ENCODE data around the gene TM2D1.
"Not testable (repeated sequence)": the region's sequence is repeated elsewhere in the genome, so short reads cannot be mapped to it uniquely, and the experiment has no call there.

The TM2D1 gene

DNA sequence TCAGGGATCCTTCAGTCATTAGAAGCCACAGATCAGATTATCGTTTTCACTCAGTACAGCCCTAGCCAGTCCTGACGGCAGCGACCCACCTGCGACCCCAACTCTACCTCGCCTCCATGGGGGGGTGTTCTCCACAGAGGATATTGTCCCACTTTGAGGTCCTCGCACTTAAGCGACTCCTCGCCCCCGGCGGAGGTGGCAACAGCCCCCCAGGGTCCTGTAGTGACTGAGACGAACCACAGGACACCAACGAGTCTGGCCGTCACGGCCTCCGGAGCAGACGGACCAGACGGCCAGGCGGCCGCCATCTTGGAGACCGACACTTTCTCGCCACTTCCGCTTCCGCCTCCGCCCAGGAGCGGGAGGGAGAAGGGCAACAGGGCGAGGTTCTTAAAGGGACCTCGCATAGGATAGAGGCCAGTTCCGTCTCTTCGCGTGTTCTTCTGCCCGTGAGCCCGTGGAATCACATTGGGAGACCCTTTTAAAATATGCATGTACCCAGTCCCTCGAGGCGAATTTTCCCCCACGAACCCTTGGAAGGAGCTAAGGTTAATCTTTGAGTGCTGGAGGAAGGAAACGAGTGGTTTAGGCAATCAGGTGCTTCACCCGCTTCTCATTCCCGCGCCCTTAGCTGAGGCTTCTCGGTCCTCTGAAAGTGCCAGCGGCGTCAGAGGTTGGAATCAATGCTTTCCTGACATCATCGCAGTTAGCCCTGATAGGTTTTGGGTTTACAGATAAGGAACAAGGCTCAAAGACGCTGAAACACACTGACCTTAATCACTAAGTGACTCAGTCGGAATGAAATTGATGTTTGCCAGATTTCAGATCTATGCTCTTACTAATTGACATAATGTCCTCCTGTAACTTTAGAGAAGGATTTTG lies at the start of gene TM2D1:
TSS of gene TM2D1 (minus strand) at position 329 of the 882 bp plus-strand sequence. CDS start at position 308, 21 bp downstream.
- peak; percentile 73 to 75 for DNase-seq (ENCODE audit: low read depth in 2 of 2, low spot score in 1 of 2)

DNA sequence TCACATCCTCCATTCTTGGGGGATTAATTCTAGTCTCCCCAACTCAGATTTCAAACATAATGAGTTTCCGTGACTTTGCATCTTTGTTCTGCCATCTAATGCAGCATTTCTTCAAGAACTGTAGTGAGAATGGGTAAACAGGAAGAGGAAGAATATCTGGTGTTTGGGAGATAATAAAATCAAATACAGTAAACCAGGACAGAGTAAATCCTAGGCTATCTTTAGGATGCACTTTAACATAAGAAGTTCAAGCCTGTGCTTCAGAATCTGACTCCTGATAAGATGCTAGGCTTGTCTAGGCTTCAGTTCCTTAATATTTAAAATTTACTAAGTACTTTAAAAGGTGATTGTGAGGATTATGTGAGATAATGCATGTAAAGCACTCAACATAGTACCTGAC lies 45.2 kb upstream of the TM2D1 start:
- DNase-seq (ENCODE audit: low read depth in 2 of 2, low spot score in 1 of 2), result no peak

DNA sequence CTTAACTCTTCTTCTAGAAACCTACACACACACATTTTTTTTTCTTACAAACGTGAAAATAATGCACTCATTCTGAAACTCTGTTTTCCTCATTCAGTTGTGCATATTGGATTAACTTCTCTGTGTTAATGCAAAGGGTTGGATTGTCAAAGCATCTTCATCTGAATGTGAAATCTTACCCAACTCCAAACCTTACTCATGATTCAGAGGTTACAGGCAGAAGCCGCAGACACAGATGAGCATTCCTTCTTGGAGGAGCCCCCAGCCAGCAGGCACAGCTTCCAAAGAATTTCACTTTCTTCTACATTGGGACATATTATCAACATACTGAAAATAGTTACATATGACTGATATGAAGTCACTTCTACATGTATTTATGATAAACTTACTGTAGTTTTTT lies 33.0 kb upstream of the TM2D1 start:
- DNase-seq (ENCODE audit: low read depth in 2 of 2, low spot score in 1 of 2), result no peak

DNA sequence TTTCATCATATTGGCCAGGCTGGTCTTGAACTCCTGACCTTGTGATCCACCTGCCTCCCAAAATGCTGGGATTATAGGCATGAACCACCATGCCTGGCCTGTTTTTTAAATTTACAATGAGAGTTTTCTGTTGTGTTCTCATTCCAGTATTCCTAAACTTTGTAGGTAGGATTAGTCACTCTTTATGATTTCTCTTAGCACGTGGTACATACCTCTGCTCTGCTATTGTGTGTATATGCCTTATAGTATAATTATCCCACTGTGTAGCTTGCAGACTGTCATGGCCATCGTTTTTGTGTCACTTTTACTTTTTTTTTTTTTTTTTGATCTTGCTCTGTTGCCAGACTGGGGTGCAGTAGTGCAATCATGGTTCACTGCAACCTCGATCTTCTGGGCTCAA lies 31.8 kb upstream of the TM2D1 start:
- no peak for DNase-seq (ENCODE audit: low read depth in 2 of 2, low spot score in 1 of 2)

DNA sequence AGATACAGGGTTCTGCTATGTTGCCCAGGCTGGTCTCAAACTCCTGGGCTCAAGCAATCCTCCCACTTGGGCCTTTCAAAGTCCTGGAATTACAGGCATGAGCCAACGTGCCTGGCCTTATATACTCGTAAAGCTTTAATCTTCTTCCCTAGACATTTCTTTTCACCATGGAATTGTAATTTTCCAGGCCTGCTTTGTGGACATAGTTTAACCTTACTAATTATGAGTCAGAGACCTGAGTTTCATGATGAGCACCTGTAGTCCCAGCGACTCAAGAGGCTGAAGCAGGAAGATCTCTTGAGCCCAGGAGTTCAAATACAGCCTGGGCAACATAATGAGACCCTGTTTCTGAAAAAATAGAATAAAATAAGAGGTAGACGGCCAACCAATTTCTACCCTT lies 29.6 kb upstream of the TM2D1 start:
- no peak for DNase-seq (ENCODE audit: low read depth in 2 of 2, low spot score in 1 of 2)

DNA sequence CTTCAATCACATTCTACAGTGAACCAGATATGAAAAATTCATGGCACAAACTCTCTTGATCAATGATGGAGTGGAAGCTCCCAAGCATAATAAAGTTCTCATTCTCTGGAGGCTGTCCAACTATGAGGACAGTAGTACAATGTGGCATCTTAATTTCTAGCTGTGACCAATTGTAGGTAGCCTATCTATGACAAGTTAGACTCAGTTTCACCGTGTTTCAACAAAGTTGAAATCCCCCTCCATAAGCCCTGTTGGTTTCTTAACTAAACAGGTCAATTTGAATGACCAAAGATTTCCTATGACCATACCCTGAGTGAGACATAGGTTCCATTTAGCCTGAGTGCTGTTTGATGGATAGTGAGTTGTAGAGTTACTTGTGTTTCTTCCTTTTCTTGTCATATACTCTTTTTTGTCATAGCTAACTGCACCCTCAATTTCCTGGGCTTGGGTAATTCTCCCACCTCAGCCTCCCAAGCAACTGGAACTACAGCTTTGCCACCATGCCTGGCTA lies 29.1 kb upstream of the TM2D1 start:
- DNase-seq (ENCODE audit: low read depth in 2 of 2, low spot score in 1 of 2), result no peak

DNA sequence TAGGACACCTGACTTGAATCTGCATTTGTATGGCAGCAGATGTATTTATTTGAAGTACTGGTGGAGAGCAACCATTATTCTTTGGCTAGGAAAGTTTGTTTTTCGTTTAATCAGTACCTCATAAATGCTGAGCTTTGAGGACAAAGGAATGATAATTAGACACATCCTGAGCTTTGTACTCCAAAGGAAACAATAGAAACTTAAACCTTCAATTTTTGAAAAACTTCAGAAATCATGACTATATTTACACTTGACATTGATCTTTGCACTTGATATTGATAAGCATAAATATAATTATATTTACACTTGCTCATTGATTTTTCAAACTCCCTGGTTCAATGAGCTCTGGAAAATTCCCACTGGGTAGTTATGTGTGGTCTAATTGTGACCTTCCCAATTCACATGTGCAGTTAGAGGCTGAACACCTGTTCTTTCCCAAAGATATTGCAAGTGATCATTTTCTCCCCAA lies 28.0 kb upstream of the TM2D1 start:
- DNase-seq (ENCODE audit: low read depth in 2 of 2, low spot score in 1 of 2), result no peak

DNA sequence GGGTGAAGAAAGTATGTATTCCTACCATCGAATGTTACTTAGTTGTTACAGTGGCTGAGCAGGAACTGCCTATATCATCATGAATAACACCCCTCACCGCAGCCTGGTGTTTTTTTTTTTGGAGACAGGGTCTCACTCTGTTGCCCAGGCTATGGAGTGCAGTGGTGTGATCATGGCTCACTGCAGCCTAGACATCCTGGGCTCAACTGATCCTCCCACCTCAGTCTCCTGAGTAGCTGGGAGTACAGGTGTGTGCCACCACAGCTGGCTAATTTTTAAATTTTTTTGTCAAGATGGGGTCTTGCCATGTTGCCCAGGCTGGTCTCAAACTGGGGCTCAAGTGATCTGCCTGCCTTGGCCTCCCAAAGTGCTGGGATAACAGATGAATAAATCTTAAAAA lies 24.6 kb upstream of the TM2D1 start:
- no peak for DNase-seq (ENCODE audit: low read depth in 2 of 2, low spot score in 1 of 2)

DNA sequence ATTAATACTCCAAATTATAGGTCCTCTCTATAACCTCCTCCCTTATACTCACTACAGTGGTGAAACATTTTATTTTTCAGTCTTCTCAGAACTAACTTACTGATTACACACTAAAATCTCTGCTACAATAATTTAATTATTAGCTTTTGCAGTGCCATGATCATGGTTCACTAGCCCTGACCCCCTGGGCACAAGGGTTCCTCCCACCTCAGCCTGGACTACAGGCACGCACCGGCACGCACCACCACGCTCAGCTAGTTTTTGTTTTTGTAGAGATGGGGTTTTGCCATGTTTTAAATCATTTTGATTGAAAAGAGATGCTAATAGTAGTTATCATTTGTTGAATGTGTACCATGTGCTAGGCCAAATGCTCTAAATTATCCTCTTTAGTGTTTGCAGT lies 23.6 kb upstream of the TM2D1 start:
- DNase-seq (ENCODE audit: low read depth in 2 of 2, low spot score in 1 of 2), result no peak

DNA sequence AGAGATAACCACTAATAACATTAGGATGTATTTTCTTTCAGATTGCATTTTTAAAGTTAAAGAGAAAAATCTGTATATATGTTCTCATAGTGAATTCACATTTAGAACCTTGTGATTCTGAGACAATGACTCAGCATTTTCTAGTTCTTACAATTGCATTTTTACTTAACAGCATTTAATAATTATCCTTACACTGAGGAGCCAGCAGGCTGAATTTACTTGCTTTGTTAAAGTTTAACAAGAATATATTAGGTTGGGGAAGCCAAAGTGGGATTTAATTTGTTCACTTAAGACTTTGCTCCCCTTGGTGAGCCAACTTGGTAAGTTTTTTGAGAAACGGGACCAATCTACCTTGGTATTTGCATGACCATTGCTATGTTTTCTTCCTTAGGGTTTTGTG lies 21.9 kb upstream of the TM2D1 start:
- no peak for DNase-seq (ENCODE audit: low read depth in 2 of 2, low spot score in 1 of 2)

DNA sequence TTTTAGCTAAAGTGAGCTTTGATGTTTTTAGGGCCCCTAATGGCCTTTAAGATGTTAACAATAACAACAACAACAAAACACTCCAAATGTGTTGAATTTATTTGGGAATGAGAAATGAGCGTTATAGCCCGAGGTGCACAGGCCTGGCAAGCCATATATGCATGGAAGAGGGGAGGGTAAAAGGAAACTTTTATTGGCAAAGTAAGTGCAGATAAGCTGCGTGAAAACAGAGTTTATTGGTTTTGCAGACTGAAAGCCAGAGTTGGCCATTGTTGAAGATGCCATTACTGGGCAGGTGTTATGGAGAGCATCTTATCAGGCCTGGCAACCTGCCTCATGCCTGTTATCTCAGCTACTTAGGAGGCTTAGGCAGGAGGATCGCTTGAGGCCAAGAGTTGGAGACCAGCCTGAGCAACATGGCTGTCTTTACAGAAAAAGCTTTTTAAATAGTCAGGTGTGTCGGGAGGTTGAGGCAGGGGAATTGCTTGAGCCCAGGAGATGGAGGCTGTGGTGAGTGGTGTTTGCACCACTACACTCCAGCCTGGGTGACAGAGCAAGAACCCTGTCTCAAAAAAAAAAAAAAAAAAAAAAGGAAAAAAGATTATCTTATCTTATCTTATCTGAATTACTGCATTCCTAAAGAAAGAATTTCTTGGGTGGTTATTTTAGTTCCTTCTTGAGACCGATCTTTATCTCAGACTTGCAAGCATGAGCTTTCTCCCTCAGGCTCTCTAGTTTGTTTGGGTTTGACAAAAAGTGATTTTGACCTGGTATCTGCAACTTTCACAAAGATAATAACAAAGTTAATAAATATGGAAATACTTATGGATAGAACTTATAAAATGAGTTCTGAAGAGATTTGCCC lies 19.0 kb upstream of the TM2D1 start:
- no peak for DNase-seq (ENCODE audit: low read depth in 2 of 2, low spot score in 1 of 2)

DNA sequence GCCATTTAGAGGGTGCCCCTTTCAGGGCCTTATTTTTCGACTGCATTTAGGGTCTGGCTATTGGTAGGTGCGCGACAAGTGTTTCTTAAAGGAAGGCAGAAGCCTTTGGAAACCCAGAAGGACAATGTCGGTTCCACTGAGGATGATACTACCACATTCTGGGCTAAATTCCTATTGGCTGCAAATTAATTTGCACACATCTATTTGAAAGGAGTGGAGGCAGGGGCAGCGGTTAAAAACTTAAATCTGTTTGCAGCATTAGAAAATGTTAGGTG lies 18.4 kb upstream of the TM2D1 start:
- DNase-seq (ENCODE audit: low read depth in 2 of 2, low spot score in 1 of 2), result no peak

DNA sequence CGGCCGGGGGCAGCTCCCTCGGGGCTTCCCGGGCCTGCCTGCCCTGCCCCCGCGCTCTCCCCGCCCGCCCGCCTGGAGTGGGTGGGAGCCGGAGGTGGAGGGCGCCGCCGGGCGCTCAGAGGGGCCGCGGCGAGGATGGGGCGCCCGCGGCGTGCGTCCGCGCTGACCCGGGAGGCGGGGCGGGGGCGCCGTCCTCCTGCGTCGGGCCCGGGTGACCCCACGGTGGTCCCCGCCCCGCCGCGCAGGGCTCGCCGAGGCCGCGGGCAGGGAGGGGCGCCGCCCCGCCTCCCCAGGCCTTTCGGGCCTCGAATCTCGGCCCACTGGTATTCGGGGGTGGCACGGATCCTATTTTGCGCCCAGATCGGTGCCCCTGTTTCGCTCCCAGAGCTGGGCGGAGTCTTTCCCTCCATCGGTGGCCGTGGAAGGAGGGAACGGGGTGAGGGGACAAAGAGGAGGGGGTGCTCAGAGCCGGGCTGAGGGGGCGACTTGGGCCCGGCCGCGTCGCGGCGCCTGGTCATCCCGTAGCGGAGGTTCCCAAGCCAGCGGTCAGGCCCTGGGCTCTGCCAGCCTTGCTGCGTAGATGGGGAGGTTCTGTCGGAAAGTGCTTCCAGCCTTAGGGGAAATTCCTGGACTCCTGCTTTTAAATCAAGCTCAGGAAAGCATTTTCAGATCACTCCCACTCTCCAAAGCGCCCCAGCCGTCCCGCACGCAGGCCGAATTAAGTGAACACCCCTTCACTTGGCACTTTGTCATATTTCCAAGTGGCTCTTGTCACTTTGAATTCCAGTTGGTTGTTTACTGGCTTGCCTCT lies 17.9 kb upstream of the TM2D1 start:
- peak; percentile 2 to 11 for DNase-seq (ENCODE audit: low read depth in 2 of 2, low spot score in 1 of 2)

DNA sequence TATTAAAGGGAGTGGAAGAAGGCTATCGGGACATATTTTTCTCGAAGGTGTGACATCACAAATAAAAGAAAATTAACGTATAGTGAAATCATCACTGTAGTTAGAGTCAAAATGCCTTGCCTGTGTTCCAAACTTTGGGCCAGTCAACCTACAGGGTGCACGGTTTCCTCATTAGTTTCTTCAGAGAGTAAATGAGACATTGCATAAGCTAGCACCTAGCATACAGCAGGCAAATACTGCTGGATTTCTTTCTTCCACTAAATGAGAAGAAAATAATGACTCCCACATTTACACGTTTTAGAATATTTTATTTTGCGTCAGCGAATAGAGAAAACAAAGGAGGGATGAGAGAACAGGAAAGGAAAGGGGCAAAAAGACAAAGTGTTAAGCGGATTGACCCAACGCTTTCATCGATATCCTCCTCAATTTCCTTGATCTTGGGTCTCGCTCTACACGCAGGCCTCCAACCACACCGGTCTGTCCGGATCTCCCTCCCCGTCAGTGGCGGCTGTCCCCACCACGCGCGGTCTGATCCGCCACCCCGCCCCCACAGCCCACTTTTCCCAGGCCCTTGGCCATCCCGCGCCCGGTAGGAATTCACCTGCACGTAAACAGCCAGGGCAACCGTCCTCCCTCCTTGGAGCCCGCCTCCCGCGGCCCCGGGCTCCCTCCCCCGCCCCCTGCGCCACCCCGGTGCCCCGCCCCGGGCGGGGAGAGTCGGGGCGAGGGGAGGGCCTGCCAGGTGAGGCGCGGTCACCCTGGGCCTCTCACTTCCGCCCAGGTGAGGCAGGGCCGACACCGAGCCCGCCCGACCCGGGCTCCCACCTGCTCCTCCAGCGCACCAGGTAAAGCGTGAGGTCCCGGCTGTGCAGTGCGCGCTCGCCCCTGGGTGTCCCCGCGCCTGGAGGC lies 17.0 kb upstream of the TM2D1 start, which contains the start of gene PATJ:
TSS of gene PATJ (plus strand) at position 770 of the 909 bp plus-strand sequence. CDS start 20,413 bp downstream, outside the sequence.
- DNase-seq (ENCODE audit: low read depth in 2 of 2, low spot score in 1 of 2), result peak; percentile 18 to 35

DNA sequence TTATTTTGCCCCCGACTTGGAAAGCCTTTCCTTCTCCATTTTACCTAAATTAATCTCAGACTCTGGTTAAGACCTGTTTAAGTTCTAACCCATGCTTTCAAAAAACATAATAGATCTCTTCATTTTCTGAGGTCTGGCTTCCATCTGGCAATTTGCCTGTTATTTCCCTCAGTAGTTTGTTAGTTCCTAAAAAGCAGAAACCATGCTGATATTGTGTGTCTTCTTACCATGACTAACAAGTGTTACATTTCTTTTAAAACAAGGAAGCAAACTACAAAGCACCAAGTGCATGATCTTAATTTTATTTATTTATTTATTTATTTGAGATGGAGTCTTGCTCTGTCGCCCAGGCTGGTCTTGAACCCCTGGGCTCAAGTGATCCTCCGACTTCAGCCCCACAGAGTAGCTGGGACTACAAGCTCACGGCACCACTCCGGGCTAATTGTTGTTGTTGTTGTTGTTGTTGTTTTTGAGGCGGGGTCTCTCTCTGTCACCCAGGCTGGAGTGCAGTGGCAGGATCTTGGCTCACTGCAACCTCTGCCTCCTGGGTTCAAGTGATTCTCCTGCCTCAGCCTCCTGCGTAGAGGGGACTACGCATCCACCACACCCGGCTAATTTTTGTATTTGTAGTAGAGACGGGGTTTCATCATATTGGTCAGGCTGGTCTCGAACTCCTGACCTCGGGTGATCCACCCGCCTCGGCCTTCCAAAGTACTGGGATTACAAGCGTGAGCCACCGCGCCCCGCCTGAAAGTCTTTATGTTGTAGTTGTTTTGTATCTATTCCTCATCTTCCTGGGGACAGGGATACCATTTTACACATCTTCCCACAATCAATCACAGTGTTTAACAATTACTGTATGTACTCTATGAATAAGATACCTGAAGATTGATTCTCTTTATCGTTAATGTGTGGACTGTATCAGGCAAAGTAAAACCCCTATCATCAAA lies 16.1 kb upstream of the TM2D1 start:
- no peak for DNase-seq (ENCODE audit: low read depth in 2 of 2, low spot score in 1 of 2)

DNA sequence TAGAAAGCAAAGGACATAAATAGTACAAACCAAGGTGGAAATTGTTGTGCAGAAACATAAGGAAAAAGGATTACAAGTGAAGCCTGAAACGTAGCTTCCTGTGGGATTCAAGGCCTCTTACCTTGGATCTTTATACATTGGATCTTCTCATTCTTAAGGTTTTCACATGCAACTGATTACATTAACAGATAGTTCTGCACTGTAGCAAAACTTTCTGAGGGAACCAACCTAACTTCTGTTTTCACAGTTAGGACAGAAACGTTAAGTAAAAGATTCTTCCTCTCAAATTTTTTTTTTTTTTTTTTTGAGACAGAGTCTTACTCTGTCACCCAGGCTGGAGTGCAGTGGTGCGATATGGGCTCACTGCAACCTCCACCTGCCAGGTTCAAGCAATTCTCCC lies 7.8 kb upstream of the TM2D1 start:
- DNase-seq (ENCODE audit: low read depth in 2 of 2, low spot score in 1 of 2), result no peak

DNA sequence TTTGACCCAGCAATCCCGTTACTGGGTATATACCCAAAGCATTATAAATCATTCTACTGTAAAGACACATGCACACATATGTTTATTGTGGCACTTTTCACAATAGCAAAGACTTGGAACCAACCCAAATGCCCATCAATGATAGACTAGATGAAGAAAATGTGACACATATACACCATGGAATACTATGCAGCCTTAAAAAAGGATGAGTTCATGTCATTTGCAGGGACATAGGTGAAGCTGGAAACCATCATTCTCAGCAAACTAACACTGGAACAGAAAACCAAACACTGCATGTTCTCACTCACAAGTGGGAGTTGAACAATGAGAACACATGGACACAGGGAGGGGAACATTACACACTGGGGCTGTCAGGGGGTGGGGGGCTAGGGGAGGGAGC lies 5.7 kb upstream of the TM2D1 start:
- DNase-seq (ENCODE audit: low read depth in 2 of 2, low spot score in 1 of 2), result not testable (repeated sequence)

DNA sequence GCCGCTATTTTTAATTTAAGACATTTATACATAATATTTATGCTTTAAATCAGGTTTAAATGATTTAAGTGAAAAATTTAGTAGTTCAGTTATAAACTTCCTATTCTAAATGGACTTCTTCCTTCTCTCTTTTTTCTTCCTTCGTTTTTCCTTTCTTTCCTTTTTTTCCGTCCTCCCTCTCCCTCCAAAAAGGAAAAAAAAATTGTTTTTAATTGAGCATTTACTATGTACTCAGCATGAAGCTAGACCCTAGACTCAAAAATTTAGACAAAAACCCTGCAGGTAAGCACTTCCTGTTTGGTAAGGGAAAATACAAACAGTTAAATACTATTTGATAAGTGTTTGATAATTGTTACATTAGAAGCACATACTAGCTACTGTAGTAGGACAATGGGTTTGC lies 2.6 kb upstream of the TM2D1 start:
- DNase-seq (ENCODE audit: low read depth in 2 of 2, low spot score in 1 of 2), result no peak

DNA sequence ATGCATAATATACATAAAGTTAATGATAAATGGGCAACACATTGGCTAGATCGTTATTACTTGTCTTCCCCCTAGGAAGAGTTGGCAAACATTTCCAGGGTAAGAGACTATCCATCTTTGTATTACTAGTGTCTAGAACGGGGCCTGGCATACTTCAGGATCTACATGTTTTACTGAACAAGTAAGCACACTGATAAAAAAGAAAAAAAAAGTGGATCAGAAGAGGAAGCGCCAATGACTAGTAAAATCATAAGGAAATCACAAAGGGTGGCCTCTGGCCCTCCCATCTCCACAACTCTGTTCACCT lies 482 bp downstream of the TM2D1 start:
- DNase-seq (ENCODE audit: low read depth in 2 of 2, low spot score in 1 of 2), result no peak

Data from stimulated activated CD8-positive, alpha-beta memory T cell treated with anti-CD3 and anti-CD28 coated beads, Interleukin-4, amount 100 ng/mL, for 4 hours (primary cell).